MCF 10A (cell line): Measurements from ENCODE around the gene SUCO. TPM values are rescaled to one million over a fixed set of nuclear protein-coding genes. Genes with fewer than 3 reads are reported as not detected.

Experiments used
- BruUV-seq: library from RNA; stranded (reverse); fragments of 400-500 nt; replicated peaks from 2 replicates; lab custom pipeline; 2021; lab: Mats Ljungman, UMichigan
- CTCF ChIA-PET: fragments of 300-600 bp; sonication (Branson Sonifier 250); formaldehyde crosslinking; extraction: SDS; loops from one replicate; lab custom pipeline; 2021; ENCODE audit warnings: antibody characterized with exemption, inconsistent platforms; lab: Yijun Ruan, JAX
- POLR2A ChIA-PET: fragments of 300-600, 350-650 bp; sonication (Branson Sonifier 250); formaldehyde crosslinking; extraction: SDS; loops from one replicate; lab custom pipeline; 2020; ENCODE audit warnings: antibody characterized with exemption, inconsistent platforms; lab: Yijun Ruan, JAX
- DNase-seq: peaks from one replicate; pipeline ENCODE4 v3.0.0-alpha.2; 2018; ENCODE audit not compliant: unreplicated experiment
- H3K27ac Mint-ChIP-seq: one replicate; pipeline ENCODE4 v1.8.0; 2022; ENCODE audit warnings: mild to moderate bottlenecking, low read depth, mixed read lengths; ENCODE audit not compliant: unreplicated experiment
- H3K27me3 Mint-ChIP-seq: one replicate; pipeline ENCODE4 v1.8.0; 2022; ENCODE audit warnings: mixed read lengths; ENCODE audit not compliant: insufficient read depth, unreplicated experiment
- H3K36me3 Mint-ChIP-seq: one replicate; pipeline ENCODE4 v1.8.0; 2022; ENCODE audit warnings: mild to moderate bottlenecking, moderate library complexity, mixed read lengths; ENCODE audit not compliant: insufficient read depth, unreplicated experiment
- H3K4me1 Mint-ChIP-seq: one replicate; pipeline ENCODE4 v1.8.0; 2022; ENCODE audit warnings: mixed read lengths; ENCODE audit not compliant: insufficient read depth, unreplicated experiment
- H3K4me3 Mint-ChIP-seq: one replicate; pipeline ENCODE4 v1.8.0; 2022; ENCODE audit warnings: mild to moderate bottlenecking, moderate library complexity, mixed read lengths; ENCODE audit not compliant: unreplicated experiment
- H3K9me3 Mint-ChIP-seq: one replicate; pipeline ENCODE4 v1.8.0; 2022; ENCODE audit warnings: mixed read lengths; ENCODE audit not compliant: unreplicated experiment
- intact Hi-C: fragments of 100-400 bp; cut with micrococcal nuclease; formaldehyde crosslinking; loops from 2 replicates; pipeline ENCODE4 v1.14.1; 2022
- total RNA-seq: library from RNA; stranded (reverse); gene quantifications from 2 replicates; pipeline ENCODE4 v1.2.3, GENCODE V29; 2022
- TF ChIP-seq, protein P1 (sequence below): fragments of 200-600 bp; IDR thresholded peaks from one replicate; pipeline ENCODE4 v1.8.0; 2022; ENCODE audit warnings: antibody characterized with exemption, mild to moderate bottlenecking; ENCODE audit not compliant: unreplicated experiment

Gene SUCO
- total RNA-seq, 1 experiment from 2014 or later = 47.9 TPM

DNA sequence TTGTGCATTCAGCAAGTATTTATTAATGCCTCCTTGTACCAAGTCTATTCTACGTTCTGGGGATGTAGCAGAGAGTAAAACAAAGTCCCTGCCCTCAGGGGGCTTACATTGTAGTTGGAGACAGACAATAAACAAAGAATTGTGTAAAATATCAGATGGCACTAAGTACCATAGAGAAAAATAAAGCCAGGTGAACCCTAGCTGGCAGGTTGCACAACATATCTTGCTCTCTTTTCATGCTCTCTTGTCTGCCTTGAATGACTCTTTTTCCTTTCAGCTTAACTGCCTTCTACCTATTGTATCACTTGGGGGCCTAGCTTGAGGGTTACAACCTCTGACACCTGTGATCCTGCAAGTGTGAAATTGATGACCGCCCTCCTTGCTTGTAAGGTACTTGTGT, 105.3 kb downstream of the SUCO start:
- ChIA-PET CTCF (interaction anchor here (1.9 to 3.7 kb wide), 2 partner anchors 28 to 82 kb away, joined by 5 to 16 read pairs; no protein-coding TSS in a partner anchor), POLR2A (interaction anchor here (1.2 to 1.3 kb wide), 2 partner anchors 20 to 76 kb away, joined by 3 read pairs; partner anchors contain the start of gene FASLG)
- H3K4me1 Mint-ChIP-seq = peaks cover 34% of the 10 kb centered on the region
- no peaks in the 10 kb centered on the region for H3K27me3 Mint-ChIP-seq
- DNase-seq = no peak
- H3K27ac Mint-ChIP-seq = peak overlapping the region; percentile 81
- H3K9me3 Mint-ChIP-seq = peaks cover 8% of the 10 kb centered on the region
- TSS peak; percentile 40 for BruUV-seq
- H3K36me3 Mint-ChIP-seq = no peaks in the 10 kb centered on the region
- H3K4me3 Mint-ChIP-seq = peak overlapping the region; percentile 53
- intact Hi-C loops = loop anchor here (2.0 kb wide), 1 partner anchor 27 kb away; no protein-coding TSS in a partner anchor
- TF ChIP-seq, protein P1, sequence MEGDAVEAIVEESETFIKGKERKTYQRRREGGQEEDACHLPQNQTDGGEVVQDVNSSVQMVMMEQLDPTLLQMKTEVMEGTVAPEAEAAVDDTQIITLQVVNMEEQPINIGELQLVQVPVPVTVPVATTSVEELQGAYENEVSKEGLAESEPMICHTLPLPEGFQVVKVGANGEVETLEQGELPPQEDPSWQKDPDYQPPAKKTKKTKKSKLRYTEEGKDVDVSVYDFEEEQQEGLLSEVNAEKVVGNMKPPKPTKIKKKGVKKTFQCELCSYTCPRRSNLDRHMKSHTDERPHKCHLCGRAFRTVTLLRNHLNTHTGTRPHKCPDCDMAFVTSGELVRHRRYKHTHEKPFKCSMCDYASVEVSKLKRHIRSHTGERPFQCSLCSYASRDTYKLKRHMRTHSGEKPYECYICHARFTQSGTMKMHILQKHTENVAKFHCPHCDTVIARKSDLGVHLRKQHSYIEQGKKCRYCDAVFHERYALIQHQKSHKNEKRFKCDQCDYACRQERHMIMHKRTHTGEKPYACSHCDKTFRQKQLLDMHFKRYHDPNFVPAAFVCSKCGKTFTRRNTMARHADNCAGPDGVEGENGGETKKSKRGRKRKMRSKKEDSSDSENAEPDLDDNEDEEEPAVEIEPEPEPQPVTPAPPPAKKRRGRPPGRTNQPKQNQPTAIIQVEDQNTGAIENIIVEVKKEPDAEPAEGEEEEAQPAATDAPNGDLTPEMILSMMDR = no peak

DNA sequence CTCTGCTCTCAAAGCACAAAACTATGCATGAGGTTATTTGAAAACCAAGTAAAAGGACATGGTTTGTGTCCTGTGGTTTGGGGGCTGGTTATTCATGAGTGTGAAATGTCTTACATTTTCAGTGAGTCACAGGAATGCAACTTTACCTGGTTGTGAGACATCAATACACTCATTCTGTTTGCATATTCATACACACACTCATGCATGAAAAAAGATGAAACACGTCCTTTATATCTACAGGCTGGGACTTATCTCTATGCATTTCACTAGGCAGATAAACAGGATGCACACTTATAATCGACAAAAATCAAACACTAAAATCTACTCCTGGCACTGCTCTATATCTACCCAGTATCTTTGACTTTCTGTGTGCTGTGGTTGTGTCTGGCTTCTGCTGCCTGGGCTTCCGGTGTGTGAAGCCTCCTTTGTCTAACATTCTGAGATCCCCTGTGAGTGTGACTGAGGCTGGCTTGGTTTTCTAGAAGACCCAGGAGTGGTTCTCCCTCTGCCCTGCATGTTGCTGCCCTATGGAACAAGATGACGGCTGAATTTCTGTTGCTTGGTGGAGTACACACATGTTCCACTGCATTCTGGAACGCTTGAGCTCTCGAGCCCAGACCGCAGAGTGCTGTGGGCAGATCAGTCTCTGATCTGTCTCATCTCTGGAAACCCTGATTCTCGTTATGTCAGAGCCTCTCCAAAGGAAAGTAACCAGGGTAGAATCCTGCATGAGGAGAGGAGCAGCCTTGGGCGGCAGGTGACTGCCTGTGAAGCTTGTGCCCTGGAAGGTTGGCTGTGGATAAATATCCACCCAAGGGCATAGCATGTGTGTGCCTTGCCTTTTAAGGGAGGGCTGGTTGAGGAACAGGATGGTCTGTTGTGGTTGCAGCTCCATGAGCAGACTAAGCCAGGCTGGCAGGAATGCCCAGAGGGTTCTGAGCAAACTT, 106.2 kb downstream of the SUCO start:
- BruUV-seq = TSS peak; percentile 96
- Mint-ChIP-seq H3K27ac (peak overlapping the region; percentile 81), H3K36me3 (no peaks in the 10 kb centered on the region), H3K4me3 (peak overlapping the region; percentile 53), H3K4me1 (peaks cover 40% of the 10 kb centered on the region), H3K27me3 (no peaks in the 10 kb centered on the region), H3K9me3 (peaks cover 8% of the 10 kb centered on the region)
- intact Hi-C loops = loop anchor here (2.0 kb wide), 1 partner anchor 28 kb away; no protein-coding TSS in a partner anchor
- peak; percentile 79 for DNase-seq
- ChIA-PET POLR2A (interaction anchor here (0.7 to 1.3 kb wide), 7 partner anchors 8 to 103 kb away, joined by 3 to 6 read pairs (median 3); partner anchors contain the start of gene FASLG), CTCF (interaction anchor here (0.5 to 3.7 kb wide), 10 partner anchors 9 to 1399 kb away, joined by 3 to 16 read pairs (median 4); no protein-coding TSS in a partner anchor)
- TF ChIP-seq, protein P1 = no peak

DNA sequence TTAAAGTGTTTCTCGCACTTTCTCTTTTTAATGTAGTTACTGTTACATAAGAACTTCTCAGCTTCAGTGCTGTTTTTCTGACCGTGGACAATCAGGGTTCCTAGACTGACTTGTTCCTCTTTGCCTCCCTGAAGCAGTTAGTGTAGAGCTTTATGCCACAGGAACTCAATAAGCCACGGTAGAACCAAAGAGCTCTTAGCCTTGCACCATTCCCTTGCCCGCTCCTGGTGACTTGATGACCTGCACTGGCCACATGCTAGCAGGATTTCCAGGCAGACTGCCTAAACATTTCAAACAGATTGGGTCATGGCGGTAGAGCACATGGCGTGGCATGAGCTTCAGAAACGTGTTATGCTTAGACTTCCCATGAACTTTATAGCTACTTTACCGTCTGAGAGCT, 107.2 kb downstream of the SUCO start:
- Mint-ChIP-seq H3K4me1 (peaks cover 40% of the 10 kb centered on the region), H3K36me3 (no peaks in the 10 kb centered on the region), H3K4me3 (no peak overlapping the region), H3K27me3 (no peaks in the 10 kb centered on the region), H3K27ac (peak overlapping the region; percentile 81), H3K9me3 (peaks cover 8% of the 10 kb centered on the region)
- intact Hi-C loops = no loop called here
- TF ChIP-seq, protein P1 = no peak
- POLR2A ChIA-PET = interaction anchor here (1.0 to 1.3 kb wide), 4 partner anchors 9 to 47 kb away, joined by 3 to 6 read pairs (median 4); no protein-coding TSS in a partner anchor
- no TSS peak for BruUV-seq
- CTCF ChIA-PET = interaction anchor here (0.5 to 3.7 kb wide), 11 partner anchors 10 to 80 kb away, joined by 3 to 16 read pairs (median 4); no protein-coding TSS in a partner anchor
- DNase-seq = no peak
